SK-N-SH (cell line): Measurements from ENCODE around the gene NOS2. TPM values are rescaled to one million over a fixed set of nuclear protein-coding genes. Genes with fewer than 3 reads are reported as not detected.

Experiments used
- CTCF ChIA-PET: fragments of 300-600, 350-600 bp; formaldehyde crosslinking; extraction: SDS; loops from one replicate; lab custom pipeline; 2021; lab: Yijun Ruan, JAX
- POLR2A ChIA-PET: fragments of 350-600 bp; sonication (Branson Sonifier 250); formaldehyde crosslinking; extraction: SDS; loops from one replicate; lab custom pipeline; 2020; ENCODE audit warnings: antibody characterized with exemption, inconsistent platforms; lab: Yijun Ruan, JAX
- DNase-seq: peaks from one replicate; pipeline ENCODE4 v3.0.0; 2012
- H2AFZ ChIP-seq: fragments of 200-600 bp; sonication (generic); 2 replicates; pipeline ENCODE4 v1.8.1; 2016; ENCODE audit warnings: antibody characterized with exemption, mild to moderate bottlenecking, low read depth
- H3F3A ChIP-seq: fragments of 200-600 bp; sonication (generic); replicated peaks from 2 replicates; pipeline ENCODE3; 2016; ENCODE audit warnings: antibody characterized with exemption, mild to moderate bottlenecking; ENCODE audit not compliant: insufficient read depth
- H3K27ac ChIP-seq, 2 experiments: fragments of 200-500 bp in 1 of 2; fragments of 200-600 bp in 1 of 2; sonication (Bioruptor generic) in 1 of 2; sonication (generic), shearing (Covaris generic) in 1 of 2; 2 replicates each; pipeline versions ENCODE4 v1.5.1 to v1.6.1; 2014 to 2016; ENCODE audit warnings: low read depth in 2 of 2, inconsistent platforms in 1 of 2, low read length in 1 of 2, mild to moderate bottlenecking in 1 of 2, mixed read lengths in 1 of 2
- H3K27me3 ChIP-seq: fragments of 200-600 bp; sonication (generic), shearing (Covaris generic); 2 replicates; pipeline ENCODE4 v1.6.1; 2016; ENCODE audit warnings: mixed run types; ENCODE audit not compliant: insufficient read depth
- H3K36me3 ChIP-seq, 2 experiments: fragments of 200-500 bp in 1 of 2; fragments of 200-600 bp in 1 of 2; sonication (Bioruptor generic) in 1 of 2; sonication (generic) in 1 of 2; replicated peaks in 1 of 2; 2 replicates each; pipeline versions ENCODE3 to v1.5.1; 2014 to 2016; ENCODE audit warnings: low read length in 1 of 2, mild to moderate bottlenecking in 1 of 2; ENCODE audit not compliant: insufficient read depth in 2 of 2, control insufficient read depth in 1 of 2
- H3K4me1 ChIP-seq, 2 experiments: fragments of 200-500 bp in 1 of 2; fragments of 200-600 bp in 1 of 2; sonication (Bioruptor generic) in 1 of 2; sonication (generic), shearing (Covaris generic) in 1 of 2; 2 replicates each; pipeline versions ENCODE4 v1.5.1 to v1.6.1; 2014 to 2016; ENCODE audit warnings: low read depth in 1 of 2, low read length in 1 of 2, mixed run types in 1 of 2; ENCODE audit not compliant: insufficient read depth in 2 of 2, control insufficient read depth in 1 of 2
- H3K4me2 ChIP-seq: fragments of 200-600 bp; sonication (generic), shearing (Covaris generic); 2 replicates; pipeline ENCODE4 v1.6.1; 2017; ENCODE audit warnings: mixed run types
- H3K4me3 ChIP-seq, 2 experiments: fragments of 200-500 bp in 1 of 2; fragments of 200-600 bp in 1 of 2; sonication (Bioruptor generic) in 1 of 2; sonication (generic), shearing (Covaris generic) in 1 of 2; 2 replicates each; pipeline versions ENCODE4 v1.5.1 to v1.8.1; 2014 to 2016; ENCODE audit warnings: low read depth in 2 of 2, inconsistent platforms in 1 of 2, low read length in 1 of 2, mild to moderate bottlenecking in 1 of 2, mixed read lengths in 1 of 2, moderate library complexity in 1 of 2
- H3K79me2 ChIP-seq: fragments of 200-600 bp; sonication (generic); 2 replicates; pipeline ENCODE4 v1.8.1; 2017; ENCODE audit warnings: mild to moderate bottlenecking; ENCODE audit not compliant: insufficient read depth
- H3K9ac ChIP-seq: fragments of 200-600 bp; sonication (generic); 2 replicates; pipeline ENCODE4 v1.6.1; 2017; ENCODE audit warnings: mixed run types
- H3K9me2 ChIP-seq: fragments of 200-600 bp; sonication (generic); 2 replicates; pipeline ENCODE4 v1.6.1; 2017; ENCODE audit warnings: mixed run types
- H3K9me3 ChIP-seq: fragments of 200-600 bp; sonication (generic); 2 replicates; pipeline ENCODE4 v1.6.1; 2017; ENCODE audit warnings: mixed run types, mild to moderate bottlenecking, moderate library complexity
- H4K20me1 ChIP-seq: fragments of 200-600 bp; sonication (generic); 2 replicates; pipeline ENCODE4 v1.6.1; 2017; ENCODE audit warnings: mild to moderate bottlenecking, mixed run types; ENCODE audit not compliant: insufficient read depth
- CTCF ChIP-seq: fragments of 200-600 bp; sonication (generic); IDR thresholded peaks from 2 replicates; pipeline ENCODE4 v1.6.1; 2017; ENCODE audit warnings: antibody characterized with exemption, mild to moderate bottlenecking, moderate library complexity
- EP300 ChIP-seq, 2 experiments: IDR thresholded peaks; 2 replicates each; pipeline versions ENCODE4 v1.4.0 to v1.6.1; 2012; ENCODE audit warnings: borderline replicate concordance in 1 of 2, low read depth in 1 of 2, low read length in 1 of 2
- EZH2phosphoT487 ChIP-seq: fragments of 200-600 bp; sonication (generic); IDR thresholded peaks from 2 replicates; pipeline ENCODE4 v1.6.1; 2017; ENCODE audit warnings: low read depth, mixed run types, mild to moderate bottlenecking, antibody characterized with exemption, moderate library complexity, borderline replicate concordance
- FOXM1 ChIP-seq: IDR thresholded peaks from 2 replicates; pipeline ENCODE4 v1.4.0; 2012; ENCODE audit warnings: low read depth, mild to moderate bottlenecking
- GABPA ChIP-seq: IDR thresholded peaks from 2 replicates; pipeline ENCODE4 v1.4.0; 2012; ENCODE audit warnings: low read depth, mild to moderate bottlenecking
- IRF3 ChIP-seq: fragments of 150-350 bp; IDR thresholded peaks from 2 replicates; pipeline ENCODE4 v1.6.1; 2016; ENCODE audit warnings: mild to moderate bottlenecking, low read depth, low read length
- JUND ChIP-seq: IDR thresholded peaks from 2 replicates; pipeline ENCODE4 v1.4.0; 2012
- MAX ChIP-seq: IDR thresholded peaks from 2 replicates; pipeline ENCODE4 v1.4.0; 2012; ENCODE audit warnings: low read depth
- PBX3 ChIP-seq: IDR thresholded peaks from 2 replicates; pipeline ENCODE4; 2012
- POLR2AphosphoS5 ChIP-seq: IDR thresholded peaks from 2 replicates; pipeline ENCODE4 v1.6.1; 2012; ENCODE audit warnings: low read depth, low read length
- RAD21 ChIP-seq: IDR thresholded peaks from 2 replicates; pipeline ENCODE4 v1.6.1; 2012; ENCODE audit warnings: mild to moderate bottlenecking, low read length
- REST ChIP-seq: IDR thresholded peaks from 2 replicates; pipeline ENCODE4 v1.6.1; 2012; ENCODE audit warnings: mild to moderate bottlenecking, low read depth, low read length, moderate library complexity
- RFX5 ChIP-seq: IDR thresholded peaks from 2 replicates; pipeline ENCODE4 v1.6.1; 2012; ENCODE audit warnings: mild to moderate bottlenecking, improper control_type of control experiment, low read length
- RXRA ChIP-seq: IDR thresholded peaks from 2 replicates; pipeline ENCODE4 v1.4.0; 2012; ENCODE audit warnings: low read depth, mild to moderate bottlenecking, borderline replicate concordance
- TAF1 ChIP-seq: IDR thresholded peaks from 2 replicates; pipeline ENCODE4 v1.6.1; 2012; ENCODE audit warnings: low read depth, mild to moderate bottlenecking, low read length, moderate library complexity, borderline replicate concordance
- TCF12 ChIP-seq: IDR thresholded peaks from 2 replicates; pipeline ENCODE4 v1.4.0; 2012
- polyA plus RNA-seq, 3 experiments: library from polyadenylated mRNA; depleted of rRNA; stranded (reverse); fragments of >200 nt; gene quantifications; 2 replicates each; pipeline ENCODE4 v1.2.3, GENCODE V29; 2012

Gene NOS2
- polyA plus RNA-seq, 1 of the 3 experiments (the other 2 are of a cell fraction): not detected

- Histone ChIP-seq H3K4me3 (no peak overlapping the region), H3K79me2 (no peaks in the 10 kb centered on the region), H3K36me3 (no peaks in the 10 kb centered on the region), H3K9me2 (no peaks in the 10 kb centered on the region), H3K27me3 (no peaks in the 10 kb centered on the region), H3K4me1 (no peaks in the 10 kb centered on the region; a peak in 1 of 4 replicates), H3F3A (no peaks in the 10 kb centered on the region), H2AFZ (no peak overlapping the region), H3K27ac (no peak overlapping the region), H4K20me1 (no peaks in the 10 kb centered on the region), H3K4me2 (no peak overlapping the region), H3K9me3 (no peaks in the 10 kb centered on the region), H3K9ac (no peak overlapping the region)
- POLR2A ChIA-PET: no interaction called here
- DNase-seq: no peak
- CTCF ChIA-PET: interaction anchor here (0.8 to 3.3 kb wide), 4 partner anchors 31 to 236 kb away, joined by 3 to 15 read pairs (median 5); no protein-coding TSS in a partner anchor
- no peak for TF ChIP-seq PBX3
- TF ChIP-seq CTCF: no peak
- TF ChIP-seq MAX: no peak
- no peak for TF ChIP-seq GABPA
- TF ChIP-seq TCF12: no peak
- no peak for TF ChIP-seq REST
- TF ChIP-seq EZH2phosphoT487: no peak
- TF ChIP-seq JUND: no peak
- TF ChIP-seq TAF1: no peak
- no peak for TF ChIP-seq EP300 (IDR thresholded peaks at IDR 0.05; ENCODE audit: borderline replicate concordance in 1 of 2, low read depth in 1 of 2, low read length in 1 of 2)
- no peak for TF ChIP-seq RAD21
- TF ChIP-seq RFX5: no peak
- no peak for TF ChIP-seq RXRA
- no peak for TF ChIP-seq POLR2AphosphoS5
- TF ChIP-seq FOXM1: no peak
- no peak for TF ChIP-seq IRF3
Measured at GRCh38 chr17:27836651-27837050, 36.3 kb upstream of the NOS2 start.
